MM.1S (cell line): Measurements from ENCODE around the gene FGR.
"Not testable (repeated sequence)": the region's sequence is repeated elsewhere in the genome, so short reads cannot be mapped to it uniquely, and the experiment has no call there.

Experiments
- DNase-seq: peaks from one replicate; pipeline ENCODE4 v3.0.0-alpha.2; 2015
- H2AFZ ChIP-seq: fragments of 300-600 bp; sonication (generic); 2 replicates; pipeline ENCODE4 v1.6.0; 2016; ENCODE audit warnings: antibody characterized with exemption, low read length
- H3F3A ChIP-seq: fragments of 300-600 bp; sonication (generic); 2 replicates; pipeline ENCODE4 v1.6.1; 2016; ENCODE audit warnings: mild to moderate bottlenecking, antibody characterized with exemption, low read length, moderate library complexity, mixed read lengths; ENCODE audit not compliant: insufficient read depth
- H3K27ac ChIP-seq: fragments of 300-600 bp; sonication (generic); 2 replicates; pipeline ENCODE4 v1.5.1; 2016; ENCODE audit warnings: mild to moderate bottlenecking, low read length
- H3K27me3 ChIP-seq: fragments of 300-600 bp; sonication (generic); replicated peaks from 2 replicates; pipeline ENCODE4 v1.6.0; 2016; ENCODE audit warnings: low read length; ENCODE audit not compliant: insufficient read depth
- H3K36me3 ChIP-seq: fragments of 300-600 bp; sonication (generic); replicated peaks from 2 replicates; pipeline ENCODE4 v1.6.1; 2016; ENCODE audit warnings: mild to moderate bottlenecking, low read length, mixed read lengths; ENCODE audit not compliant: insufficient read depth
- H3K4me1 ChIP-seq: fragments of 300-600 bp; sonication (generic); 2 replicates; pipeline ENCODE4 v1.6.1; 2016; ENCODE audit warnings: low read length, mixed read lengths
- H3K4me2 ChIP-seq: fragments of 300-600 bp; sonication (generic); 2 replicates; pipeline ENCODE4 v1.6.0; 2016; ENCODE audit warnings: low read depth, low read length
- H3K4me3 ChIP-seq: fragments of 300-600 bp; sonication (generic); 2 replicates; pipeline ENCODE4 v1.5.1; 2016; ENCODE audit warnings: low read length, mixed read lengths
- H3K79me2 ChIP-seq: fragments of 300-600 bp; sonication (generic); 2 replicates; pipeline ENCODE4 v1.6.1; 2016; ENCODE audit warnings: mixed run types, low read length, mixed read lengths
- H3K9ac ChIP-seq: fragments of 300-600 bp; sonication (generic); 2 replicates; pipeline ENCODE4 v1.6.1; 2016; ENCODE audit warnings: low read length, mixed read lengths
- H3K9me2 ChIP-seq: fragments of 300-600 bp; sonication (generic); replicated peaks from 2 replicates; pipeline ENCODE4 v1.6.1; 2016; ENCODE audit warnings: mild to moderate bottlenecking, low read length, mixed read lengths; ENCODE audit not compliant: insufficient read depth
- H3K9me3 ChIP-seq: fragments of 300-600 bp; sonication (generic); replicated peaks from 2 replicates; pipeline ENCODE4 v1.6.1; 2016; ENCODE audit warnings: mild to moderate bottlenecking, low read length, mixed read lengths; ENCODE audit not compliant: insufficient read depth
- H4K20me1 ChIP-seq: fragments of 300-600 bp; sonication (generic); 2 replicates; pipeline ENCODE4 v1.6.1; 2016; ENCODE audit warnings: mild to moderate bottlenecking, low read length, moderate library complexity, mixed read lengths; ENCODE audit not compliant: insufficient read depth
- EZH2 ChIP-seq: fragments of 300-600 bp; sonication (generic); optimal IDR thresholded peaks from 2 replicates; pipeline ENCODE3; 2017; ENCODE audit warnings: low read depth, mild to moderate bottlenecking, antibody characterized with exemption, low read length, mixed read lengths
- EZH2phosphoT487 ChIP-seq: fragments of 300-600 bp; sonication (generic); IDR thresholded peaks from 2 replicates; pipeline ENCODE4 v1.6.1; 2018; ENCODE audit warnings: antibody characterized with exemption, low read length
- TF ChIP-seq, protein P1 (sequence below): fragments of 300-600 bp; sonication (generic); IDR thresholded peaks from 2 replicates; pipeline ENCODE4 v1.5.1; 2016; ENCODE audit warnings: antibody characterized with exemption, low read length, mixed read lengths

FGR gene

DNA sequence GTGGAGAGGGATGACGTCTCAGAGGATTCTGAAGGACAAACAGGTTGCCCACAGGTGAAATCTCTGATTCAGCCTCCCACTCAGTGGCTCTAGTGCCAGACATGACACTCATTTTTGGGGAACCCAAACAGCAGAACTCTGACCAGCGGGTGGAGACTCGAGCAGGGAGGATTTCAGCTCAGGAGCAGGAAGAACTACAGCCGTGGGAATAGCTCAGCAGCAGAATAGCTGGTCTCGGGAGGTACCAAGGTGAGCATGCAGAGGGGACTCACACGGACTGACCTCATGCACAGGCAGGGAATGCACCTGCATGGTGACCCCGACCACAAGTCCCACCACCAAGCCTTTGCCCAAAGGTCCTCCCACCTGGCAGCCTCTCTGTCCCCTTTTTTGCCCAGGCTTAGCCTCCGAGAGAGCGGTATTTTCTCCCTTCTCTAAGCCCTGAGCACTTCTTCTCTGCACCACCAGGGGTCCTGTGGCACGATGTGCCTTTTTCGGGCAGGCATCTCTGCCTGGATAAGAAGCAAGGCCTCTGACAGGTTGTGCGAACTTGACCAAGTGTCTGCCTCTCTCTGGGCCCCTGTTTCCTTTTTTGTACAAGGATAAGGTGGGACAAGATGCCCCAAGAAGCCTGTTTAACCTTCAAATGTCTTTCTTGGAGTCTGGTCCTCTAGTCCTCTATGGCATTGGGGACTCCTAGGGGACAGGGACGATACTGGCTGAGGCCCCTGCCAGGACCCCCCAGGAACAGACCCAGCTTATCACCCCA is 8.8 kb upstream of the FGR start:
- Histone ChIP-seq H2AFZ (no peak overlapping the region), H3K4me1 (no peaks in the 10 kb centered on the region), H3K27ac (no peak overlapping the region), H3K27me3 (no peaks in the 10 kb centered on the region), H3K36me3 (no peaks in the 10 kb centered on the region), H4K20me1 (no peaks in the 10 kb centered on the region), H3K4me3 (no peak overlapping the region), H3K79me2 (no peaks in the 10 kb centered on the region), H3K4me2 (no peak overlapping the region), H3F3A (no peaks in the 10 kb centered on the region), H3K9ac (no peak overlapping the region), H3K9me2 (no peaks in the 10 kb centered on the region), H3K9me3 (no peaks in the 10 kb centered on the region)
- peak; percentile 63 for DNase-seq
- TF ChIP-seq, protein P1, sequence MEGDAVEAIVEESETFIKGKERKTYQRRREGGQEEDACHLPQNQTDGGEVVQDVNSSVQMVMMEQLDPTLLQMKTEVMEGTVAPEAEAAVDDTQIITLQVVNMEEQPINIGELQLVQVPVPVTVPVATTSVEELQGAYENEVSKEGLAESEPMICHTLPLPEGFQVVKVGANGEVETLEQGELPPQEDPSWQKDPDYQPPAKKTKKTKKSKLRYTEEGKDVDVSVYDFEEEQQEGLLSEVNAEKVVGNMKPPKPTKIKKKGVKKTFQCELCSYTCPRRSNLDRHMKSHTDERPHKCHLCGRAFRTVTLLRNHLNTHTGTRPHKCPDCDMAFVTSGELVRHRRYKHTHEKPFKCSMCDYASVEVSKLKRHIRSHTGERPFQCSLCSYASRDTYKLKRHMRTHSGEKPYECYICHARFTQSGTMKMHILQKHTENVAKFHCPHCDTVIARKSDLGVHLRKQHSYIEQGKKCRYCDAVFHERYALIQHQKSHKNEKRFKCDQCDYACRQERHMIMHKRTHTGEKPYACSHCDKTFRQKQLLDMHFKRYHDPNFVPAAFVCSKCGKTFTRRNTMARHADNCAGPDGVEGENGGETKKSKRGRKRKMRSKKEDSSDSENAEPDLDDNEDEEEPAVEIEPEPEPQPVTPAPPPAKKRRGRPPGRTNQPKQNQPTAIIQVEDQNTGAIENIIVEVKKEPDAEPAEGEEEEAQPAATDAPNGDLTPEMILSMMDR = peak; percentile 77
- TF ChIP-seq EZH2 = no peak

DNA sequence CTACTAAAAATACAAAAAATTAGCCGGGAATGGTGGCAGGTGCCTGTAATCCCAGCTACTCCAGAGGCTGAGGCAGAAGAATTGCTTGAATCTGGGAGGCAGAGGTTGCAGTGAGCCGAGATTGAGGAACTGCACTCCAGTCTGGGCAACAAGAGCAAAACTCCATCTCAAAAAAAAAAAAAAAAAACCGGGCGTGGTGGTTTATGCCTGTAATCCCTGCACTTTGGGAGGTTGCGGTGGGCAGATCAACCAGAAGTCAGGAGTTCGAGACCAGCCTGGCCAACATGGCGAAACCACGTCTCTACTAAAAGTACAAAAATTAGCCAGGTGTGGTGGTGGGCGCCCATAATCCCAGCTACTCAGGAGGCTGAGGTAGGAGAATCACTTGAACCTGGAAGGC is 5.5 kb upstream of the FGR start:
- H4K20me1 ChIP-seq, H3K9me3 ChIP-seq, H3K9me2 ChIP-seq, H3K36me3 ChIP-seq, H3K4me1 ChIP-seq, H3K9ac ChIP-seq, DNase-seq, H3K27ac ChIP-seq, H3K4me2 ChIP-seq, H3K27me3 ChIP-seq, H3K79me2 ChIP-seq, H2AFZ ChIP-seq, H3F3A ChIP-seq, H3K4me3 ChIP-seq: not testable (repeated sequence)

DNA sequence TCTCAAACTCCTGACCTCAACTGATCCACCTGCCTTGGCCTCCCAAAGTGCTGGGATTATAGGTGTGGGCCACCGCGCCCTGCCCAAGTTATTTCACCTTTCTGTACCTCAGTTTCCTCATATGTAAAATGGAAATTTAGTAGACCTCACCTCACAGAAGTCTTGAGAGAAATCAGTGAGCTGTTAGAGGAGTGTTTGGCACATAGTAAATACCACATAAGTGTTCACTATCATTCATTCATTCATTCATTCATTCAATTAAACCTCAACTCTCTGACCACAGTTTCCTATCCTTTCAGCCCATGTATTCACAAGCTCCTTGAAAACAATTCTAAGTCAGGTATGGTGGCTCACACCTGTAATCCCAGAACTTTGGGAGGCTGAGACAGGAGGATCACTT is 3.8 kb upstream of the FGR start:
- no peak for TF ChIP-seq EZH2
- no peak for TF ChIP-seq EZH2phosphoT487
- TF ChIP-seq, protein P1 = no peak
- no peaks in the 10 kb centered on the region for H3K36me3 ChIP-seq
- H3K4me1 ChIP-seq = no peaks in the 10 kb centered on the region
- no peak for DNase-seq
- H4K20me1 ChIP-seq = no peaks in the 10 kb centered on the region
- H3K27me3 ChIP-seq = peaks cover 13% of the 10 kb centered on the region
- H3K27ac ChIP-seq = no peak overlapping the region
- H3K9me3 ChIP-seq = no peaks in the 10 kb centered on the region
- H3K9ac ChIP-seq = no peak overlapping the region
- H3K4me2 ChIP-seq = no peak overlapping the region
- H3K9me2 ChIP-seq = no peaks in the 10 kb centered on the region
- no peak overlapping the region for H2AFZ ChIP-seq
- no peak overlapping the region for H3K4me3 ChIP-seq
- H3F3A ChIP-seq = no peaks in the 10 kb centered on the region
- no peaks in the 10 kb centered on the region for H3K79me2 ChIP-seq

DNA sequence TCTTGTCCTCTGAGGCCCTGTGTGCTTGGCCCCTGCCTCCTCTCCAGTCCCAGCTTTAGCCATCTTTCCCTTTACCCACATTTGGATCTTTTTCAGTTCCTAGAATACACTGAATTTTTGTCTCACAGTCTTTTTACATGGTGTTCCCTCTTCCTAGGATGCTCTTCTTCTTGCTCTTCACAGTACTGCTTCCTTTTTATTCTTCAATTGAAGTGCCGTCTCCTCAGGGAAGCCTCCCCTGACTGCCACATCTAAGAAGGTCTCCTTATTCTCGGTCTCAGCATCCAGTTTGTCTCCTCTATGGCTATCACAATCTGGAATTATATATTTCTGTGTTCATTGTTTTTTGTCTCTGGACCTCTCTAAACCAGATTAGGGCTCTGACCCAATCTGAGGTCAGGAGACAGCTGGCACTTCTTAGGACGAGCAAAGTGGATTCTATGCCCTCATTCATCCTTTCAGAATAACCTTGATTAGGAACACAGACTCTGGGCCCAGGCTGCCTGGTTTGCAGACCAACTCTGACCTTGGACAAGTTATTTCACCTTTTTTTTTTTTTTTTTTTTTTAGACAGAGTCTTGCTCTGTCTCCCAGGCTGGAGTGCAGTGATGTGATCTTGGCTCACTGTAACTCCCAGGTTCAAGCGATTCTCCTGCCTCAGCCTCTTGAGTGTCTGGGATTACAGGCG is 3.2 kb upstream of the FGR start:
- Histone ChIP-seq H3K4me3 (no peak overlapping the region), H3K9me2 (no peaks in the 10 kb centered on the region), H3K9ac (no peak overlapping the region), H4K20me1 (no peaks in the 10 kb centered on the region), H3K27me3 (peaks cover 15% of the 10 kb centered on the region), H3K4me1 (no peaks in the 10 kb centered on the region), H3K79me2 (no peaks in the 10 kb centered on the region), H3K36me3 (no peaks in the 10 kb centered on the region), H3K9me3 (no peaks in the 10 kb centered on the region), H3F3A (no peaks in the 10 kb centered on the region), H3K4me2 (no peak overlapping the region), H3K27ac (no peak overlapping the region), H2AFZ (no peak overlapping the region)
- TF ChIP-seq, protein P1 = no peak
- TF ChIP-seq EZH2phosphoT487 (no peak), EZH2 (no peak)
- DNase-seq = no peak
